SHP77 (cell line): ENCODE data around the gene HNRNPF.
"Not testable (repeated sequence)": the region's sequence is repeated elsewhere in the genome, so short reads cannot be mapped to it uniquely, and the experiment has no call there.

Experiments used
- DNase-seq, 2 experiments: peaks; one replicate each; lab custom pipeline; 2025; lab: John Stamatoyannopoulos, UW

HNRNPF gene

GRCh38 chr10:43396061-43396927 is 12.7 kb downstream of the HNRNPF start:
- peak in 1 of 2 experiments; percentile 72 for DNase-seq

- DNase-seq = no peak
These were observed 13.4 kb downstream of the HNRNPF start for GRCh38 chr10:43395571-43396060.

GRCh38 chr10:43394868-43395267 is 14.1 kb downstream of the HNRNPF start:
- no peak for DNase-seq

- DNase-seq = no peak
These were observed 15.2 kb downstream of the HNRNPF start for GRCh38 chr10:43393606-43394360.

GRCh38 chr10:43393186-43393585 is 15.8 kb downstream of the HNRNPF start:
- not testable (repeated sequence) for DNase-seq

- DNase-seq = no peak
These were observed 16.2 kb downstream of the HNRNPF start for GRCh38 chr10:43392748-43393147.

GRCh38 chr10:43391496-43391895 is 17.5 kb downstream of the HNRNPF start:
- no peak for DNase-seq

GRCh38 chr10:43390759-43391158 is 18.2 kb downstream of the HNRNPF start:
- DNase-seq = no peak

GRCh38 chr10:43390333-43390732 is 18.7 kb downstream of the HNRNPF start:
- no peak for DNase-seq

GRCh38 chr10:43389867-43390266 is 19.1 kb downstream of the HNRNPF start:
- no peak for DNase-seq

GRCh38 chr10:43387678-43388032 is 21.3 kb downstream of the HNRNPF start:
- DNase-seq = no peak

- DNase-seq = no peak
These were observed 21.9 kb downstream of the HNRNPF start for GRCh38 chr10:43386981-43387677.

- no peak for DNase-seq
These were observed 22.4 kb downstream of the HNRNPF start for GRCh38 chr10:43386549-43386948.

- no peak for DNase-seq
These were observed 23.5 kb downstream of the HNRNPF start for GRCh38 chr10:43385412-43386004.

- no peak for DNase-seq
These were observed 24.4 kb downstream of the HNRNPF start for GRCh38 chr10:43384252-43385221.

GRCh38 chr10:43383204-43383971 is 25.6 kb downstream of the HNRNPF start:
- no peak for DNase-seq

GRCh38 chr10:43380610-43381222 is 28.3 kb downstream of the HNRNPF start:
- no peak for DNase-seq

- DNase-seq = no peak
These were observed 31.5 kb downstream of the HNRNPF start for GRCh38 chr10:43377424-43377883.

- no peak for DNase-seq
These were observed 32.1 kb downstream of the HNRNPF start for GRCh38 chr10:43376828-43377423.
